Ectodermal cell (in vitro differentiated cells): ENCODE results near the gene BABAM2.

Experiments used
- H3K27ac ChIP-seq: 2 replicates; pipeline ENCODE4 v1.7.0; 2013; ENCODE audit warnings: mild to moderate bottlenecking, low read depth, low read length; ENCODE audit not compliant: insufficient read depth, poor library complexity, severe bottlenecking
- H3K27me3 ChIP-seq: 2 replicates; pipeline ENCODE4 v1.7.0; 2013; ENCODE audit warnings: mild to moderate bottlenecking, low read length; ENCODE audit not compliant: insufficient read depth, control insufficient read depth, poor library complexity, severe bottlenecking
- H3K36me3 ChIP-seq: one replicate; pipeline ENCODE4 v1.7.0; 2013; ENCODE audit warnings: low read length; ENCODE audit not compliant: control insufficient read depth, insufficient read depth
- H3K4me1 ChIP-seq: one replicate; pipeline ENCODE4 v1.7.0; 2013; ENCODE audit warnings: low read length; ENCODE audit not compliant: control insufficient read depth, insufficient read depth
- H3K4me3 ChIP-seq: 2 replicates; pipeline ENCODE4 v1.7.0; 2013; ENCODE audit warnings: low read depth, low read length, control low read depth; ENCODE audit not compliant: insufficient read depth
- H3K9me3 ChIP-seq: 2 replicates; pipeline ENCODE4 v1.7.0; 2013; ENCODE audit warnings: mild to moderate bottlenecking, low read length, moderate library complexity; ENCODE audit not compliant: control insufficient read depth
- WGBS, 2 experiments: methylation state at CpG; one replicate each; pipeline ENCODE4 v1.1.7; 2013; ENCODE audit warnings: missing lambda C conversion rate in 2 of 2; 5-methylcytosine and 5-hydroxymethylcytosine counted together

Gene BABAM2

GRCh38 chr2:28049899-28050298, 159.4 kb downstream of the BABAM2 start:
- 97 to 100% methylated on average over 1 to 2 of the region's 2 CpGs for WGBS, 2 experiments
- H3K4me1 ChIP-seq = no peaks in the 10 kb centered on the region
- H3K36me3 ChIP-seq = no peaks in the 10 kb centered on the region
- H3K9me3 ChIP-seq = no peaks in the 10 kb centered on the region
- no peak overlapping the region for H3K4me3 ChIP-seq
- no peak overlapping the region for H3K27ac ChIP-seq
- H3K27me3 ChIP-seq = no peaks in the 10 kb centered on the region

- Histone ChIP-seq H3K27ac (no peak overlapping the region), H3K36me3 (no peaks in the 10 kb centered on the region), H3K4me3 (no peak overlapping the region), H3K4me1 (no peaks in the 10 kb centered on the region), H3K27me3 (no peaks in the 10 kb centered on the region), H3K9me3 (no peaks in the 10 kb centered on the region)
- 82 to 100% methylated on average over 1 of the region's 1 CpG for WGBS, 2 experiments
Measured at GRCh38 chr2:28052691-28053090, 162.2 kb downstream of the BABAM2 start.

GRCh38 chr2:28053597-28053996, 163.1 kb downstream of the BABAM2 start:
- Histone ChIP-seq H3K4me1 (no peaks in the 10 kb centered on the region), H3K27me3 (no peaks in the 10 kb centered on the region), H3K27ac (no peak overlapping the region), H3K36me3 (no peaks in the 10 kb centered on the region), H3K9me3 (no peaks in the 10 kb centered on the region), H3K4me3 (no peak overlapping the region)
- 64 to 71% methylated on average over 2 of the region's 2 CpGs for WGBS, 2 experiments

DNA sequence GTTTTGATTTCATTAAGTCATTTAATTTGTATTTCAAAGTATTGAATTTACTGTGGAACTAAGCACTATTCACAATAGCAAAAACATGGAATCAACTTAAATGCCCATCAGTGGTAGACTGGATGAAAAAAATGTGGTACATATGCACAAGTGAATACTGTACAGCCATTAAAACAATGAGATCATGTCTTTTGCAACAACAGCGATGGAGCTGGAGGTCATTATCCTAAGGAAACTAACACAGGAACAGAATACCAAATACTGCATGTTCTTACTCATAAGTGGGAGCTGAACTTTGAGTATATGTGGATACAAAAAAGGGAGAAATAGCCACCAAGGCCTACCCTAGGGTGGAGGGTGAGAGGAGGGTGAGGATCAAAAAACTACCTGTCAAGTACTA, 164.4 kb downstream of the BABAM2 start:
- Histone ChIP-seq H3K27me3 (no peaks in the 10 kb centered on the region), H3K4me1 (no peaks in the 10 kb centered on the region), H3K36me3 (no peaks in the 10 kb centered on the region), H3K9me3 (no peaks in the 10 kb centered on the region), H3K4me3 (no peak overlapping the region), H3K27ac (no peak overlapping the region)
- WGBS, 2 experiments = 70% methylated on average over 1 of the region's 1 CpG; no CpG with 5 or more reads in 1 of the 2 experiments

DNA sequence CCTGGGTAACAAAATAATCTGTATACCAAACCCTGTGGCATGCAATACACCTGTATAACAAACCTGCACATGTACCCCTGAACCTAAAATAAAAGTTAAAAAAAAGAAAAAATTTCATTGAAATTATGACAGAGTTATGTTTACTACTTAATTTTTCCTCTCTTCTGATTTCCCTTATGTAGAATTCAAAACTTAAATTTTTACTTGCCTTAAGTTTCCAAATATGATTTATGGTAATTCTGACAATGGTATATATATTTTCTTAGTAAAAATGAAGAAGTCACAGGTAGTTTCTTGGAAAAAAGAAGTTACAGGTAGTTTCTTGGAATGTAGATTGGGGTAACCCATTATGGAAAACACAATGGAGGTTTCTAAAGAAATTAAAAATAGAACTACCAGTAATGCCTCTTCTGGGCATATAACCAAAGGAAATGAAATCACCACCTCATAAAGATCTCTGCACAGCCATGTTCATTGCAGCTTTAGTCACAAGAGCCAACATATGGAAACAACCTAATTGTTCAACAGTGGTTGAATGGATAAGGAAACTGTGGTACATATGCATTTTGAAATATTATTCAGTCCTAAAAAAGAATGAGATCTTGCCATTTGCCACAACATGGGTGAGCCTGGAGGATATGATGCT, 164.9 kb downstream of the BABAM2 start:
- Histone ChIP-seq H3K36me3 (no peaks in the 10 kb centered on the region), H3K4me3 (no peak overlapping the region), H3K27me3 (no peaks in the 10 kb centered on the region), H3K4me1 (no peaks in the 10 kb centered on the region), H3K9me3 (no peaks in the 10 kb centered on the region), H3K27ac (no peak overlapping the region)

DNA sequence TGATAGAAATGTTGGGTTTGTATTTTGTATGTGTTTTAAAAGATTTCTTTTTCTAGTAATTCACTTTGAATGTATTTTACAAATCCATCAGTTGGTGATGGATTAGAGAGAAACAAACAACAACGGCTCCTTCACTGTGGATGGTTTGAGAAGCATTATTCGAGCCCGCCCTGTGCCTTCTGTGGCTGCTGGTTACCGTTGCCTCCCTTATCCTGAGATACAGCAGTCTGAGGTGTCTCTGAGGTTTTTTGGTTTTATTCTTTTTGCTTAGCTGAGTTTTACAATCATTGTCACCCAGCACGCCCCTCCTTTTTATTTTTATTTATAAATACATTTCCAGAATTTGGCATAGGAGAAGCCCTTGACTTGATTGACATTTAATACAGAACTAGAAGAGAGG, 168.3 kb downstream of the BABAM2 start:
- Histone ChIP-seq H3K36me3 (no peaks in the 10 kb centered on the region), H3K27ac (no peak overlapping the region), H3K4me3 (no peak overlapping the region), H3K4me1 (no peaks in the 10 kb centered on the region), H3K9me3 (no peaks in the 10 kb centered on the region), H3K27me3 (no peaks in the 10 kb centered on the region)
- 94 to 95% methylated on average over 4 of the region's 5 CpGs for WGBS, 2 experiments

DNA sequence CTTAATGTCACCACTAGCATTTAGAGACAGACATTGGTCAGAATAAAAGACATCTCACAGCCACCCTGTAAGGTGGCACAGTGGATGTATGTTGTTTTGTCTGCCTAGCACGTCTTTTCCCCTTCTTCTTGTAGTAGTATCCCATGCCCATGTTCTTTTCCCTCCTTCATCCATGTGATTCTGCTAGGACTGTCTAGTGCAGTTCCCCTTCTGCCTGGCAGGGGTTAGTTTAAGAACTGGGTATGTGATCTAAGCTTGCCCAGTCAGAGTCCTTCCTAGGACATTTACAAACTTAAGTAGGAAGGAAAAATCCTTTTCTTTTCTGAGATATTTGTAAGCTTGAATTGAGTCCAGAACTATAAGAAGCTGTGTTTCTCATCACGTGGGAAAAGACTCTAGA, 172.3 kb downstream of the BABAM2 start:
- no peak overlapping the region for H3K27ac ChIP-seq
- H3K4me3 ChIP-seq = no peak overlapping the region
- H3K36me3 ChIP-seq = no peaks in the 10 kb centered on the region
- H3K9me3 ChIP-seq = no peaks in the 10 kb centered on the region
- H3K4me1 ChIP-seq = no peaks in the 10 kb centered on the region
- no peaks in the 10 kb centered on the region for H3K27me3 ChIP-seq
- 87 to 92% methylated on average over 2 of the region's 2 CpGs for WGBS, 2 experiments

GRCh38 chr2:28063492-28063962, 173.0 kb downstream of the BABAM2 start:
- Histone ChIP-seq H3K4me1 (no peaks in the 10 kb centered on the region), H3K27me3 (no peaks in the 10 kb centered on the region), H3K9me3 (no peaks in the 10 kb centered on the region), H3K36me3 (no peaks in the 10 kb centered on the region), H3K4me3 (no peak overlapping the region), H3K27ac (no peak overlapping the region)

- Histone ChIP-seq H3K27ac (no peak overlapping the region), H3K4me1 (no peaks in the 10 kb centered on the region), H3K27me3 (no peaks in the 10 kb centered on the region), H3K36me3 (no peaks in the 10 kb centered on the region), H3K4me3 (no peak overlapping the region), H3K9me3 (no peaks in the 10 kb centered on the region)
- no CpG with 5 or more reads among the region's 1 CpG for WGBS, 2 experiments
Measured at GRCh38 chr2:28067602-28068001, 177.1 kb downstream of the BABAM2 start.

DNA sequence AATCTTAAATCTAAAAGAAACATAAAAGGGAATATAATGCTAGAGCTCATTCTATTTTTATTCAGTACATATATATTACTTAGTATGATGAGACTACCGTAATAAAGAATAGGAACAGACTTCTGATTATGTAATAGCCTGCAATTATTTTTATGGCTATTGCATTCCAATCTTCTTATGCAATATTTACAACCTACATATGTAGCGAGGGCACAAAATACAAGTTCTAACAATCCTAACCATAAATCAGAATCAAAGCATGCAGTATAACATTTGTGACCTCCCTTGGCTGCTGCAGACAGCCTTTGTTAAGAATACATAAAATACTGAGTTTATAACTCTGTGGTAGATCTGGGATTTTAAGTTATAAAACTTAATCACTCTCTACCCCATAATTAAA, 177.6 kb downstream of the BABAM2 start:
- H3K4me1 ChIP-seq = no peaks in the 10 kb centered on the region
- 91 to 100% methylated on average over 1 to 2 of the region's 2 CpGs for WGBS, 2 experiments
- no peaks in the 10 kb centered on the region for H3K9me3 ChIP-seq
- no peaks in the 10 kb centered on the region for H3K36me3 ChIP-seq
- no peak overlapping the region for H3K4me3 ChIP-seq
- no peak overlapping the region for H3K27ac ChIP-seq
- no peaks in the 10 kb centered on the region for H3K27me3 ChIP-seq

DNA sequence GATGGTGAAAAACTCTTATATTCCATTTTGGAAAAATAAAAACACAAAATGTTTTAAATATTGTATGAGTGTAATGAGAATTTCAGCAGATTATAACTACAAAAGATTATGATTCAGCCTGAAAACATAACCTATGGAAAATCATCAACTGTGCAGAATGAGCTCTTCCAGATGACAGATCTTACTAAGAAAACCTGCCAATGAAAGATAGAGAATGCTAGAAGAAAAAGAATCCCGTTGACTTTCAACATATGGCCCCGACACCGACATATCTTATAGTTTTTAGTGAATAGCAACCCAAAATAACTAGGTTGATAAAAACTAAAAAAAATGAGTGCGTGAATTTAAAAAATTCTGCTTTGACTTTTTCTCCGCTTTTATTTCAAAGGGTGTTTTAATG, 178.0 kb downstream of the BABAM2 start:
- 97 to 100% methylated on average over 5 of the region's 5 CpGs for WGBS, 2 experiments
- H3K27ac ChIP-seq = no peak overlapping the region
- H3K4me1 ChIP-seq = no peaks in the 10 kb centered on the region
- H3K27me3 ChIP-seq = no peaks in the 10 kb centered on the region
- no peak overlapping the region for H3K4me3 ChIP-seq
- no peaks in the 10 kb centered on the region for H3K36me3 ChIP-seq
- H3K9me3 ChIP-seq = no peaks in the 10 kb centered on the region
